ENCODE measurements around the gene PKNOX1. TPM values are rescaled to one million over a fixed set of nuclear protein-coding genes. Genes with fewer than 3 reads are reported as not detected.

PKNOX1 gene
- total RNA-seq, 1 experiment from 2014 or later, result 43.4 TPM

- Histone ChIP-seq H2AK5ac (ENCODE audit: insufficient read length, low read length) (no peak overlapping the region), H4K20me1 (ENCODE audit: control insufficient read depth, insufficient read depth, insufficient read length) (no peaks in the 10 kb centered on the region), H3K4ac (ENCODE audit: low read depth, low read length) (no peak overlapping the region), H2BK5ac (ENCODE audit: insufficient read length, low read length) (no peak overlapping the region), H2BK12ac (ENCODE audit: insufficient read length, low read depth, low read length) (no peak overlapping the region), H3K79me2 (ENCODE audit: insufficient read depth, low read length) (peaks cover 8% of the 10 kb centered on the region; the same call in 1 of the 2 replicates), H2BK15ac (ENCODE audit: low read depth, low read length) (no peak overlapping the region), H2BK120ac (ENCODE audit: low read depth, low read length, poor library complexity, severe bottlenecking) (no peak overlapping the region), H3K79me1 (ENCODE audit: insufficient read depth, low read depth, low read length, poor library complexity, severe bottlenecking) (no peaks in the 10 kb centered on the region), H3K23me2 (ENCODE audit: insufficient read length, low read depth, low read length, poor library complexity, severe bottlenecking) (peaks cover 4% of the 10 kb centered on the region), H3K27ac (ENCODE audit: insufficient read length, low read depth, low read length) (no peak overlapping the region), H3K56ac (ENCODE audit: insufficient read length, low read depth, low read length) (no peak overlapping the region), H3K9ac (ENCODE audit: extremely low read depth, insufficient read length, low read length) (peak overlapping the region; percentile 75), H4K8ac (replicated peaks; ENCODE audit: insufficient read length, low read depth, low read length) (no peak overlapping the region), H2AFZ (ENCODE audit: low read length) (no peak overlapping the region), H4K5ac (ENCODE audit: insufficient read length, low read depth, low read length) (no peak overlapping the region), H3K18ac (ENCODE audit: insufficient read length, low read depth, low read length) (peak overlapping the region; percentile 77), H4K91ac (ENCODE audit: insufficient read length, low read depth, low read length) (no peak overlapping the region), H3K9me3 (ENCODE audit: control insufficient read depth, low read depth, low read length) (no peaks in the 10 kb centered on the region), H3K27me3 (ENCODE audit: insufficient read depth, low read length) (no peaks in the 10 kb centered on the region), H3K4me2 (ENCODE audit: insufficient read depth, insufficient read length, low read length) (peak overlapping the region; percentile 67), H3T11ph (ENCODE audit: low read length) (no peak overlapping the region), H3K4me1 (ENCODE audit: insufficient read depth, low read length) (peaks cover 6% of the 10 kb centered on the region; the same call in 1 of the 2 replicates), H2BK20ac (ENCODE audit: low read depth, low read length, poor library complexity, severe bottlenecking) (no peak overlapping the region), H3K23ac (ENCODE audit: insufficient read length, low read depth, low read length) (no peak overlapping the region), H3K14ac (ENCODE audit: insufficient read depth, low read length) (peak overlapping the region; percentile 85)
- H3K9me3 Mint-ChIP-seq, result peaks cover 10 to 16% of the 10 kb centered on the region in 2 experiments
- peak; percentile 48 for DNase-seq
- no peaks in the 10 kb centered on the region for H3K27me3 Mint-ChIP-seq (ENCODE audit: low read depth)
- peaks cover 50 to 52% of the 10 kb centered on the region in 2 experiments for H3K4me1 Mint-ChIP-seq
- H3K4me3 Mint-ChIP-seq, result peak overlapping the region; percentile 89
- peaks cover 29 to 36% (median 32%) of the 10 kb centered on the region in 3 experiments for H3K36me3 Mint-ChIP-seq (ENCODE audit: insufficient read depth in 1 of 3, low read depth in 3 of 3)
- no CpG with 5 or more reads among the region's 125 CpGs for WGBS (ENCODE audit: extremely low coverage, insufficient read length, low lambda C conversion rate)
- TF ChIP-seq, protein P1, sequence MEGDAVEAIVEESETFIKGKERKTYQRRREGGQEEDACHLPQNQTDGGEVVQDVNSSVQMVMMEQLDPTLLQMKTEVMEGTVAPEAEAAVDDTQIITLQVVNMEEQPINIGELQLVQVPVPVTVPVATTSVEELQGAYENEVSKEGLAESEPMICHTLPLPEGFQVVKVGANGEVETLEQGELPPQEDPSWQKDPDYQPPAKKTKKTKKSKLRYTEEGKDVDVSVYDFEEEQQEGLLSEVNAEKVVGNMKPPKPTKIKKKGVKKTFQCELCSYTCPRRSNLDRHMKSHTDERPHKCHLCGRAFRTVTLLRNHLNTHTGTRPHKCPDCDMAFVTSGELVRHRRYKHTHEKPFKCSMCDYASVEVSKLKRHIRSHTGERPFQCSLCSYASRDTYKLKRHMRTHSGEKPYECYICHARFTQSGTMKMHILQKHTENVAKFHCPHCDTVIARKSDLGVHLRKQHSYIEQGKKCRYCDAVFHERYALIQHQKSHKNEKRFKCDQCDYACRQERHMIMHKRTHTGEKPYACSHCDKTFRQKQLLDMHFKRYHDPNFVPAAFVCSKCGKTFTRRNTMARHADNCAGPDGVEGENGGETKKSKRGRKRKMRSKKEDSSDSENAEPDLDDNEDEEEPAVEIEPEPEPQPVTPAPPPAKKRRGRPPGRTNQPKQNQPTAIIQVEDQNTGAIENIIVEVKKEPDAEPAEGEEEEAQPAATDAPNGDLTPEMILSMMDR (conservative IDR thresholded peaks at IDR 0.05), result no peak
- peak overlapping the region; percentile 91 to 96 (median 94); a peak in 6 of 7 replicates for H3K27ac Mint-ChIP-seq
These were observed 764 bp downstream of the PKNOX1 start for GRCh38 chr21:42974832-42975820.

Measured in H9 (cell line).